ENCODE data around the gene SMIM38. TPM values are rescaled to one million over a fixed set of nuclear protein-coding genes. Genes with fewer than 3 reads are reported as not detected.

The SMIM38 gene
- total and polyA plus RNA-seq, 2 of the 4 experiments (the other 2 are of a cell fraction) = under 0.01 to 0.05 TPM

DNA sequence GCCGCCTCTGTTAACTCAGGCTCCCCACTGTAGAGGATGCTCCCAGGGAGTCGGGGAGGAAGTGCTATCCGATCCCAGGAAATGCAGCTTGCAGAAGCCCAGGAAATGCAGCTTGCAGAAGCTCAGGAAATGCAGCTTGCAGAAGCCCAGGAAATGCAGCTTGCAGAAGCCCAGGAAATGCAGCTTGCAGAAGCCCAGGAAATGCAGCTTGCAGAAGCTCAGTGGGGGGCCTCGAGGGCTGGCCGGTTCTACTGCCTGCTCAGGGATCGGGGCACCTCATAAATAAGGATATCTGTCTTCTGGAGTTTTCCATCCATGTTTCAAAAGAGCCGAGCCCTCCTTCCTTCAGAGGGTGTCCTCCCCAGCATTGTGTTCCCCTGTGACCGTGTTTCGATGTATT lies 25.1 kb upstream of the SMIM38 start:
- no peaks in the 10 kb centered on the region for H3K4me1 ChIP-seq (ENCODE audit: control insufficient read depth, insufficient read depth, low read length)
- WGBS, 2 experiments (ENCODE audit: extremely low coverage in 2 of 2, insufficient read length in 1 of 2) = 73% methylated on average over 4 of the region's 9 CpGs; no CpG with 5 or more reads in 1 of the 2 experiments
- TF ChIP-seq NFE2L2 (IDR thresholded peaks at IDR 0.05; ENCODE audit: low read depth, low read length) (no peak), FOS (IDR thresholded peaks at IDR 0.05; ENCODE audit: low read depth, low read length) (no peak), MAZ (IDR thresholded peaks at IDR 0.05; ENCODE audit: borderline replicate concordance, low read depth, low read length) (no peak), CEBPB (IDR thresholded peaks at IDR 0.05; ENCODE audit: low read depth, low read length) (no peak)
- TF ChIP-seq, protein P1, sequence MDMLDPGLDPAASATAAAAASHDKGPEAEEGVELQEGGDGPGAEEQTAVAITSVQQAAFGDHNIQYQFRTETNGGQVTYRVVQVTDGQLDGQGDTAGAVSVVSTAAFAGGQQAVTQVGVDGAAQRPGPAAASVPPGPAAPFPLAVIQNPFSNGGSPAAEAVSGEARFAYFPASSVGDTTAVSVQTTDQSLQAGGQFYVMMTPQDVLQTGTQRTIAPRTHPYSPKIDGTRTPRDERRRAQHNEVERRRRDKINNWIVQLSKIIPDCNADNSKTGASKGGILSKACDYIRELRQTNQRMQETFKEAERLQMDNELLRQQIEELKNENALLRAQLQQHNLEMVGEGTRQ (IDR thresholded peaks at IDR 0.05; ENCODE audit: low read depth, low read length) = no peak

More for the DNA sequence above, 25.1 kb upstream of the SMIM38 start:
- peak overlapping the region; percentile 25; the same call in 1 of the 2 replicates for H2AK5ac ChIP-seq (ENCODE audit: low read depth, low read length)
- H2AK9ac ChIP-seq (replicated peaks; ENCODE audit: low read depth, low read length, poor library complexity) = no peak overlapping the region
- ChIA-PET POLR2A (ENCODE audit: unreplicated experiment) (no interaction called here), CTCF (interaction anchor here (1.0 to 1.5 kb wide), 6 partner anchors 8 to 540 kb away, joined by 3 to 5 read pairs (median 3); no protein-coding TSS in a partner anchor)
- dilution Hi-C loops (cut with HindIII; ENCODE audit: low sequenced_read_pairs, unreplicated experiment) (no loop called here), in situ Hi-C loops (cut with MboI; ENCODE audit: low sequenced_read_pairs) (no loop called here), intact Hi-C loops (cut with micrococcal nuclease) (loop anchor here (1.0 to 10.0 kb wide), 3 partner anchors 36 to 511 kb away; partner anchors contain the start of genes CCND1 and MYEOV)
- no TSS peak for BruUV-seq (replicated peaks)
- no peak overlapping the region for H3K56ac ChIP-seq (ENCODE audit: extremely low read depth, insufficient read depth, low read length)
- DNase-seq (no peak), ATAC-seq (ENCODE audit: low read depth) (no peak)
- no peak overlapping the region for H3K23ac ChIP-seq (ENCODE audit: low read depth, low read length)
- no peaks in the 10 kb centered on the region for H3K27me3 ChIP-seq (ENCODE audit: control insufficient read depth, insufficient read depth, low read length)
- H3K18ac ChIP-seq (ENCODE audit: low read depth, low read length) = no peak overlapping the region
- H3K14ac ChIP-seq (replicated peaks; ENCODE audit: low read depth, low read length) = no peak overlapping the region
- H3K4me3 ChIP-seq (ENCODE audit: insufficient read depth, low read depth, low read length) = no peak overlapping the region
- peak overlapping the region; percentile 42; the same call in 1 of the 2 replicates for H4K91ac ChIP-seq (ENCODE audit: insufficient read depth, low read depth, low read length)
- H4K8ac ChIP-seq (ENCODE audit: low read depth in 2 of 2, low read length in 2 of 2) = peak overlapping the region in 1 of 2 experiments; percentile 23; a peak in 1 of 4 replicates
- no peak overlapping the region for H2BK5ac ChIP-seq (ENCODE audit: low read depth, low read length, poor library complexity, severe bottlenecking)
- no peak overlapping the region for H4K5ac ChIP-seq (ENCODE audit: low read depth, low read length)
- peaks cover 3% of the 10 kb centered on the region for H3K9me3 ChIP-seq (ENCODE audit: control insufficient read depth, insufficient read depth, low read length)
- H3K4me2 ChIP-seq (ENCODE audit: low read depth, low read length) = no peak overlapping the region
- H2BK20ac ChIP-seq (ENCODE audit: low read depth, low read length) = no peak overlapping the region
- H3K9me1 ChIP-seq (ENCODE audit: insufficient read depth, low read length) = no peaks in the 10 kb centered on the region
- peak overlapping the region; percentile 15; the same call in 1 of the 2 replicates for H3K4ac ChIP-seq (ENCODE audit: low read depth, low read length)
- H2BK15ac ChIP-seq (ENCODE audit: low read depth, low read length) = no peak overlapping the region
- no peaks in the 10 kb centered on the region for H4K20me1 ChIP-seq (ENCODE audit: insufficient read depth, low read length)
- no peaks in the 10 kb centered on the region for H3K36me3 ChIP-seq (ENCODE audit: control insufficient read depth, insufficient read depth, low read length)
- no peak overlapping the region for H2BK120ac ChIP-seq (ENCODE audit: low read depth, low read length)
- H3K27ac ChIP-seq (ENCODE audit: insufficient read depth, low read length) = no peak overlapping the region
- H3K79me1 ChIP-seq (ENCODE audit: low read depth in 1 of 2, low read length in 2 of 2) = no peaks in the 10 kb centered on the region
- peak overlapping the region; percentile 56 for H2AFZ ChIP-seq (replicated peaks; ENCODE audit: low read length, poor library complexity)
- no peak overlapping the region for H3K9ac ChIP-seq (ENCODE audit: low read depth, low read length)

Measured in IMR-90 (cell line).